ENCODE results near the gene GCH1. TPM values are rescaled to one million over a fixed set of nuclear protein-coding genes. Genes with fewer than 3 reads are reported as not detected.

Gene GCH1
- total and polyA plus RNA-seq, 2 donors (not counting 1 experiment from before 2014, with no cell fraction given), result 1.3 to 1.5 TPM

DNA sequence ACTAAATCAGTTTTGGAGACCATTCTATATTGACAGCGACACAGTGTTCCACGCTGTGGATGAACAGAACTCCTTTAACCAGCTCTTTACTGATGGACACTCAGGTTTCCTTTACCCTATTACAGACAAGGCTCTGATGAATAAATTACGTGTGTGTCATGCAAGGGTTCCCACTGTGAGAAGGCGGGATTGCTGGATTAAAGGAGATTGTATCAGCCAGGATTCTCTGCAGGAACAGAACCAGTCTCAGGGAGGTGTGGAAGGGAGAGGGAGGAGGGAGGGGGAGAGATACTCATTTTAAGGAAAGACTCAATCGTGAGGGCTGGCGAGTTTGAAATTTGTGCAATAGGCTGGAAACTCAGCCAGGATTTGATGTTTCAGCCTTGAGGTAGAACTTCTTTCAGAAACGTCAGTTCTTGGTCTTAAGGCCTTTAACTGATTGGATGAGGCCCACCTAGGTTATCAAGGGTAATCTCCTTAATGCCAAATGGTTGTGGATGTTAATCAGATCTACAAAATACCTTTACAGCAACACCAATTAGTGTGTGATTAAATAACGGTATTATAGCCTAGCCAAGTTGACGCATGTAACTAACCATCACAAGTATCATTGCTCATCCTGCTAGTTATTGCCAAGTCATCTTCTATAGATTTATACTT is 104.0 kb downstream of the GCH1 start:
- Histone ChIP-seq H3K79me2 (ENCODE audit: control insufficient read depth, insufficient read depth, low read length) (no peaks in the 10 kb centered on the region), H2AFZ (ENCODE audit: low read length) (no peak overlapping the region), H3K27me3 (ENCODE audit: control insufficient read depth, insufficient read depth, low read length) (no peaks in the 10 kb centered on the region), H3K9ac (ENCODE audit: insufficient read depth, low read length) (no peak overlapping the region), H3K36me3 (ENCODE audit: control insufficient read depth, insufficient read depth, low read length) (no peaks in the 10 kb centered on the region), H3K9me3 (ENCODE audit: control insufficient read depth, insufficient read depth, low read depth, low read length) (no peaks in the 10 kb centered on the region), H3K27ac (ENCODE audit: insufficient read depth, low read length) (no peak overlapping the region), H4K20me1 (ENCODE audit: control insufficient read depth, extremely low read depth, insufficient read depth, low read length) (no peaks in the 10 kb centered on the region), H3K4me3 (replicated peaks in 1 of 4; ENCODE audit: control extremely low read depth in 1 of 4, insufficient read depth in 1 of 4, low read depth in 3 of 4, low read length in 4 of 4) (no peak overlapping the region), H3K4me1 (ENCODE audit: control insufficient read depth, extremely low read depth, insufficient read depth, low read length) (no peaks in the 10 kb centered on the region), H3K4me2 (ENCODE audit: extremely low read depth, insufficient read depth, low read length) (no peak overlapping the region)
- DNase-seq (ENCODE audit: low read depth in 2 of 2), result no peak
- TF ChIP-seq, protein P1, sequence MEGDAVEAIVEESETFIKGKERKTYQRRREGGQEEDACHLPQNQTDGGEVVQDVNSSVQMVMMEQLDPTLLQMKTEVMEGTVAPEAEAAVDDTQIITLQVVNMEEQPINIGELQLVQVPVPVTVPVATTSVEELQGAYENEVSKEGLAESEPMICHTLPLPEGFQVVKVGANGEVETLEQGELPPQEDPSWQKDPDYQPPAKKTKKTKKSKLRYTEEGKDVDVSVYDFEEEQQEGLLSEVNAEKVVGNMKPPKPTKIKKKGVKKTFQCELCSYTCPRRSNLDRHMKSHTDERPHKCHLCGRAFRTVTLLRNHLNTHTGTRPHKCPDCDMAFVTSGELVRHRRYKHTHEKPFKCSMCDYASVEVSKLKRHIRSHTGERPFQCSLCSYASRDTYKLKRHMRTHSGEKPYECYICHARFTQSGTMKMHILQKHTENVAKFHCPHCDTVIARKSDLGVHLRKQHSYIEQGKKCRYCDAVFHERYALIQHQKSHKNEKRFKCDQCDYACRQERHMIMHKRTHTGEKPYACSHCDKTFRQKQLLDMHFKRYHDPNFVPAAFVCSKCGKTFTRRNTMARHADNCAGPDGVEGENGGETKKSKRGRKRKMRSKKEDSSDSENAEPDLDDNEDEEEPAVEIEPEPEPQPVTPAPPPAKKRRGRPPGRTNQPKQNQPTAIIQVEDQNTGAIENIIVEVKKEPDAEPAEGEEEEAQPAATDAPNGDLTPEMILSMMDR (conservative IDR thresholded peaks at IDR 0.05 in 1 of 2, IDR thresholded peaks at IDR 0.05 in 1 of 2; ENCODE audit: low read depth in 1 of 2, low read length in 2 of 2), result no peak
- no peak for TF ChIP-seq EZH2 (IDR thresholded peaks at IDR 0.05; ENCODE audit: low read length, missing control alignments)

DNA sequence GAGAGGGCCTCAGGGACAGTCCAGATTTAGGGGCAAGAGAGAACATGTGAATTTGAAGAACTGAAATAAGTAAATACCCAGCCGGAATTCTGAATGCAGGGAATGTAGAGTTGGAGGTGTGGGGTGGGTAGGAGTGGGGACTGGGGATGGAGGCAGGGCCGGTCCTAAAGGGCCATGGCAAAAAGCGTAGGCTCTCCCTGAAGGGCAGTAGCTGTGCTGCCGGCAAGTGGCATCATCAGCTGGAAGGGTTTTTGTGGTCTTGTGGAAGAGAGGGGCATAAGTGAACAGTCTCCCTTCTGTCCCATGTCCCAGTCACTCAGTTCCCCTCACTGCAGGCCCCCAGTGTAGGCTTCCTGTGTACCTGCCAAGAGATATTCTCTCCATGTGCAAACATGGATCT is 104.6 kb downstream of the GCH1 start:
- Histone ChIP-seq H2AFZ (ENCODE audit: low read length) (no peak overlapping the region), H3K27ac (ENCODE audit: insufficient read depth, low read length) (no peak overlapping the region), H3K4me3 (replicated peaks in 1 of 4; ENCODE audit: control extremely low read depth in 1 of 4, insufficient read depth in 1 of 4, low read depth in 3 of 4, low read length in 4 of 4) (no peak overlapping the region), H4K20me1 (ENCODE audit: control insufficient read depth, extremely low read depth, insufficient read depth, low read length) (no peaks in the 10 kb centered on the region), H3K79me2 (ENCODE audit: control insufficient read depth, insufficient read depth, low read length) (no peaks in the 10 kb centered on the region), H3K9me3 (ENCODE audit: control insufficient read depth, insufficient read depth, low read depth, low read length) (no peaks in the 10 kb centered on the region), H3K4me2 (ENCODE audit: extremely low read depth, insufficient read depth, low read length) (no peak overlapping the region), H3K27me3 (ENCODE audit: control insufficient read depth, insufficient read depth, low read length) (no peaks in the 10 kb centered on the region), H3K4me1 (ENCODE audit: control insufficient read depth, extremely low read depth, insufficient read depth, low read length) (no peaks in the 10 kb centered on the region), H3K9ac (ENCODE audit: insufficient read depth, low read length) (no peak overlapping the region), H3K36me3 (ENCODE audit: control insufficient read depth, insufficient read depth, low read length) (no peaks in the 10 kb centered on the region)
- DNase-seq (ENCODE audit: low read depth in 2 of 2), result no peak
- TF ChIP-seq, protein P1 (conservative IDR thresholded peaks at IDR 0.05 in 1 of 2, IDR thresholded peaks at IDR 0.05 in 1 of 2; ENCODE audit: low read depth in 1 of 2, low read length in 2 of 2), result no peak
- TF ChIP-seq EZH2 (IDR thresholded peaks at IDR 0.05; ENCODE audit: low read length, missing control alignments), result no peak

DNA sequence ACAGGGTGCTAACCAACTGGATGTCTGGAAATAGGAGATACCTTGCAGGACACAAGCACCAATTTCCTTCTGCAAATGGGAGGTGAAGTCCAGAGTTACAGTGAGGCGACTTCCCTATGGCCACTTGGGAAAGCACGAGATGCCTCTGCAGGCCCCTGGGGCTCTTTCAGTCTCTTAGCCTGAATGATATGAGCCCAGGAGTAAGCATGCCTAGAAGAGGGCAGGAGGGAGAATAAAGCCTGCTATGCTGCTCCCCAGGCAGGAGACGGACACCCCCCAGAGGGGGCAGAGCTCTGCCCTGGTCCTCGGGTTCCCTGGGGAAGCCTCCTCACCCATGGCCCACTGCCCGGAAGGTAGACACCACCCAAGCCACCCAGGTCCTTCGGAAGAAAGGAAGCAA is 105.1 kb downstream of the GCH1 start:
- Histone ChIP-seq H2AFZ (ENCODE audit: low read length) (no peak overlapping the region), H3K4me2 (ENCODE audit: extremely low read depth, insufficient read depth, low read length) (no peak overlapping the region), H3K36me3 (ENCODE audit: control insufficient read depth, insufficient read depth, low read length) (no peaks in the 10 kb centered on the region), H3K79me2 (ENCODE audit: control insufficient read depth, insufficient read depth, low read length) (no peaks in the 10 kb centered on the region), H3K9ac (ENCODE audit: insufficient read depth, low read length) (no peak overlapping the region), H3K27ac (ENCODE audit: insufficient read depth, low read length) (no peak overlapping the region), H3K9me3 (ENCODE audit: control insufficient read depth, insufficient read depth, low read depth, low read length) (no peaks in the 10 kb centered on the region), H3K27me3 (ENCODE audit: control insufficient read depth, insufficient read depth, low read length) (no peaks in the 10 kb centered on the region), H3K4me1 (ENCODE audit: control insufficient read depth, extremely low read depth, insufficient read depth, low read length) (no peaks in the 10 kb centered on the region), H3K4me3 (replicated peaks in 1 of 4; ENCODE audit: control extremely low read depth in 1 of 4, insufficient read depth in 1 of 4, low read depth in 3 of 4, low read length in 4 of 4) (no peak overlapping the region), H4K20me1 (ENCODE audit: control insufficient read depth, extremely low read depth, insufficient read depth, low read length) (no peaks in the 10 kb centered on the region)
- no peak for DNase-seq (ENCODE audit: low read depth in 2 of 2)
- TF ChIP-seq EZH2 (IDR thresholded peaks at IDR 0.05; ENCODE audit: low read length, missing control alignments), result no peak
- TF ChIP-seq, protein P1 (conservative IDR thresholded peaks at IDR 0.05 in 1 of 2, IDR thresholded peaks at IDR 0.05 in 1 of 2; ENCODE audit: low read depth in 1 of 2, low read length in 2 of 2), result no peak

Measured in fibroblast of lung (primary cell).